Dedifferentiated amniotic fluid mesenchymal stem cell (primary cell): ENCODE measurements around the gene PIP5K1B.

Experiments used
- DNase-seq: peaks from one replicate; pipeline ENCODE4 v3.0.0-alpha.2; 2016; ENCODE audit errors: extremely low spot score

The PIP5K1B gene

GRCh38 chr9:68951879-68952659 is 247.0 kb downstream of the PIP5K1B start:
- DNase-seq, result no peak

GRCh38 chr9:68953771-68954170 is 248.7 kb downstream of the PIP5K1B start:
- no peak for DNase-seq

GRCh38 chr9:68955330-68955729 is 250.3 kb downstream of the PIP5K1B start:
- DNase-seq, result no peak

- no peak for DNase-seq
Measured at GRCh38 chr9:68957479-68957878, 252.4 kb downstream of the PIP5K1B start.

GRCh38 chr9:68961587-68961986 is 256.5 kb downstream of the PIP5K1B start:
- DNase-seq, result no peak

- DNase-seq, result no peak
Measured at GRCh38 chr9:68963416-68963815, 258.4 kb downstream of the PIP5K1B start.

- DNase-seq, result no peak
Measured at GRCh38 chr9:68964102-68964541, 259.1 kb downstream of the PIP5K1B start.

- DNase-seq, result no peak
Measured at GRCh38 chr9:68964765-68965164, 259.7 kb downstream of the PIP5K1B start.

- no peak for DNase-seq
Measured at GRCh38 chr9:68966496-68966944, 261.5 kb downstream of the PIP5K1B start.

- DNase-seq, result no peak
Measured at GRCh38 chr9:68967800-68968199, 262.8 kb downstream of the PIP5K1B start.

- DNase-seq, result no peak
Measured at GRCh38 chr9:68969538-68969937, 264.5 kb downstream of the PIP5K1B start.

GRCh38 chr9:68970151-68970550 is 265.1 kb downstream of the PIP5K1B start:
- no peak for DNase-seq

- DNase-seq, result no peak
Measured at GRCh38 chr9:68973619-68974018, 268.6 kb downstream of the PIP5K1B start.

- no peak for DNase-seq
Measured at GRCh38 chr9:68974431-68974830, 269.4 kb downstream of the PIP5K1B start.

GRCh38 chr9:68974901-68975300 is 269.9 kb downstream of the PIP5K1B start:
- DNase-seq, result no peak

- DNase-seq, result no peak
Measured at GRCh38 chr9:68975365-68976043, 270.5 kb downstream of the PIP5K1B start.

- no peak for DNase-seq
Measured at GRCh38 chr9:68978066-68978465, 273.0 kb downstream of the PIP5K1B start.

- no peak for DNase-seq
Measured at GRCh38 chr9:68978501-68978900, 273.5 kb downstream of the PIP5K1B start.

GRCh38 chr9:68979538-68980314 is 274.7 kb downstream of the PIP5K1B start:
- no peak for DNase-seq

GRCh38 chr9:68980341-68980914 is 275.4 kb downstream of the PIP5K1B start:
- no peak for DNase-seq

- no peak for DNase-seq
Measured at GRCh38 chr9:68981789-68982188, 276.7 kb downstream of the PIP5K1B start.

- DNase-seq, result no peak
Measured at GRCh38 chr9:68983008-68983411, 278.0 kb downstream of the PIP5K1B start.
